Measurements from ENCODE around the gene FAM222B. TPM values are rescaled to one million over a fixed set of nuclear protein-coding genes. Genes with fewer than 3 reads are reported as not detected.

Gene FAM222B
- total and polyA plus RNA-seq, 7 experiments from 2014 or later: 11.8 to 24.4 (median 22.3) TPM

DNA sequence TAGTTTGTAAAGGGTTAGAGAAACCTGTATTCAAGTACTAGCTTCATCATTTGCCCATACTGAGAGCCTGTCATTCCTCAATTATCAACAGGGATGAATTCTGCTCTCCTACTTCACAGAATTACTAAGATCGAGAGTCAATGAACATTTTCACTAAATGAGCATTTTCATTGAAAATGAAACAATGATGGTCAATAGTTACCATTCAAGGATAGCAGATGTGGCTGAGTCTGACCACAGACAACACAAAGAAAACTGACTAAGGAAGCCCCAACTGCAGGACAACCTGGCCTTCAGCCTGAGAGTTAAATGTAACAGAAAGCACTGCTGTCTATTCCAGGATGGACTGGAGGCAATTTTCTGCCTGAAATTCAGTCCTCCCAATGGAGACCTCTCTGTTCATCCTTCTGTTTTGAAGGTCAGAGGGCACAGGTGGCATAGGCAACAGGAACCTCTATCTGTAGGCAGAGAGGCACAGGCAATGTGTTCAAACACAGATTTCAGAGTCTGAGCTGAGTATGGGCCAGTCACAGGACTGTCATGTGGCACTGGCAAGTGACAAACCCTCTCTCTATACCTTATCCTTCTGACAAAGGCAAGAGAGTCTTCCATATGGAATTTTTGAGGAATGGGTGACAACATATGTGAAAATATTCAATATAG, 79.3 kb downstream of the FAM222B start:
- Mint-ChIP-seq H3K4me3 (no peak overlapping the region), H3K4me1 (peaks cover 4 to 15% (median 6%) of the 10 kb centered on the region in 7 donors)
- DNase-seq: no peak

DNA sequence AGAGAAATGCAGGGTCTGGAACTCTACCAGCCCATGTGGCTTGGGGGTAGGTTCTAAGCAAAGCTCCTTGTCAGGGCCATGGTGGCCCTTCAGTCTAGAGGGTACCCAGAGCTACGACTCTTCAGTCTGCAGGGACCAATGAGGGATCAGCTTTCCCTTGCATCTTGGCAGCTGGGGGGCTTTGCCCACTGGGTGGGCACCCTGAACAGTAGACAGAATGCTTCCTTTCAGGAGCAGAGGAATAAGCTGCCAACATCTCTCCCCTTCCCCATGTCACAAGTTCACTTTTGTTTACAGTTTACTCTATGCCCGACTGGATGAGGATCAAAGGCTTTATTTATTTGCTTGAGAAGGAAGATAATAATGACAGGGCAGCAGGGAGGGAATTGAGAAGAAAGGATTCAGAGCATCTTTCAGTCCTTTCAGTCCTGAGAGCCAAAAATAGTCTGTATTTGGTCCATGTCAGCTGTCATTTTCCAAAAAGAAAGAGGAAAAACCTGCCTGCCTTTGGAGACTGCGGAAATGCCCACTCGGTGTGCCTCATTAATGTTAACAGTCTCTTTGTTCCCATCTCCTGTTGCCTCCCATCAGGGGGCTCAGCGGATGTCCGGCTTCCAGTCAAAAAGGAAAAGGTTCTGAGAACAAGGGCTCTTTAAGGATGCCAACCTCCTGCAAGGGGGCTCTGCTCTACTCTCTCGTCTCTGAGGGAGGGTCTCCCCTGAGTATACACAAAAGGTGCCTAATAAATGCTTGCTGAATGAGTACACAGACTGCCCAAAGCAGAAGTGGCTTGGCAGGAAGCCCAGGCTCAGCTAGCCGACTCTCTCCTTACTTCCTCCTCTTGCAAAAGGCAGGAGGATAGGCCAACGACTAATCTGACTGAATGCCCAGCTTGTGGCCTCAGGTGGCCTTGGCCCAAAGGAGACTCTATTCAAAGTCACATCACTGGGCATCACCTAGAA, 81.7 kb downstream of the FAM222B start:
- POLR2A ChIA-PET: interaction anchor here (0.6 to 1.2 kb wide), 8 partner anchors 12 to 416 kb away, joined by 3 to 4 read pairs (median 3); partner anchors contain the start of gene FAM222B
- peaks cover 4 to 22% (median 9%) of the 10 kb centered on the region in 7 donors for H3K4me1 Mint-ChIP-seq
- Histone ChIP-seq H3K27me3 (ENCODE audit: control insufficient read depth in 2 of 2, insufficient read depth in 2 of 2, low read length in 2 of 2) (no peaks in the 10 kb centered on the region), H3K4me1 (ENCODE audit: control insufficient read depth in 2 of 2, insufficient read depth in 2 of 2, low read length in 2 of 2) (no peaks in the 10 kb centered on the region), H3K4me3 (ENCODE audit: low read length) (no peak overlapping the region), H3K36me3 (ENCODE audit: control insufficient read depth in 2 of 3, insufficient read depth in 3 of 3, low read length in 3 of 3) (peaks cover 0 to 68% (median 27%) of the 10 kb centered on the region in 3 experiments), H3K27ac (ENCODE audit: low read depth, low read length) (no peak overlapping the region), H3K9me3 (ENCODE audit: control insufficient read depth in 2 of 3, low read length in 3 of 3) (no peaks in the 10 kb centered on the region)
- H3K36me3 Mint-ChIP-seq: peaks cover 5 to 38% (median 9%) of the 10 kb centered on the region in 5 donors
- H3K4me3 Mint-ChIP-seq: no peak overlapping the region
- ATAC-seq: peak; percentile 50
- no peaks in the 10 kb centered on the region for H3K27me3 Mint-ChIP-seq
- CTCF ChIA-PET: interaction anchor here (0.6 to 4.7 kb wide), 9 partner anchors 19 to 157 kb away, joined by 3 to 54 read pairs (median 4); partner anchors contain the start of gene DHRS13
- no peak for DNase-seq
- no peak overlapping the region for H3K27ac Mint-ChIP-seq
- intact Hi-C loops (cut with micrococcal nuclease): loop anchor here in 1 of 2 donors (10.0 kb wide), 1 partner anchor 54 kb away; no protein-coding TSS in a partner anchor
- no peaks in the 10 kb centered on the region for H3K9me3 Mint-ChIP-seq

More for the DNA sequence above, 79.3 kb downstream of the FAM222B start:
- no peaks in the 10 kb centered on the region for H3K27me3 Mint-ChIP-seq
- H3K9me3 ChIP-seq (ENCODE audit: control insufficient read depth in 2 of 3, low read length in 3 of 3): no peaks in the 10 kb centered on the region
- peak overlapping the region in 3 of 9 donors; percentile 6 to 92 (median 63) for H3K27ac Mint-ChIP-seq
- peaks cover 0 to 2% (median 0%) of the 10 kb centered on the region in 11 donors for H3K9me3 Mint-ChIP-seq
- H3K27ac ChIP-seq (ENCODE audit: low read depth, low read length): no peak overlapping the region
- CTCF ChIA-PET: interaction anchor here (0.6 to 5.3 kb wide), 38 partner anchors 9 to 354 kb away, joined by 3 to 54 read pairs (median 5); partner anchors contain the start of genes DHRS13, FAM222B, FLOT2 and PHF12
- no peaks in the 10 kb centered on the region for H3K27me3 ChIP-seq (ENCODE audit: control insufficient read depth in 2 of 2, insufficient read depth in 2 of 2, low read length in 2 of 2)
- no peaks in the 10 kb centered on the region for H3K4me1 ChIP-seq (ENCODE audit: control insufficient read depth in 2 of 2, insufficient read depth in 2 of 2, low read length in 2 of 2)
- POLR2A ChIA-PET: interaction anchor here (0.6 to 2.9 kb wide), 14 partner anchors 18 to 266 kb away, joined by 3 to 15 read pairs (median 5); partner anchors contain the start of genes DHRS13, FLOT2 and RPL23A
- no peak overlapping the region for H3K4me3 ChIP-seq (ENCODE audit: low read length)
- H3K36me3 ChIP-seq (ENCODE audit: control insufficient read depth in 2 of 3, insufficient read depth in 3 of 3, low read length in 3 of 3): peaks cover 0 to 68% (median 28%) of the 10 kb centered on the region in 3 experiments
- ATAC-seq: peak; percentile 35
- intact Hi-C loops (cut with micrococcal nuclease): loop anchor here (1.0 to 10.0 kb wide), 11 partner anchors 36 to 354 kb away; partner anchors contain the start of genes DHRS13 (in 2 of the 2), FAM222B (in 2 of the 2) and FLOT2 (in 1 of the 2)
- H3K36me3 Mint-ChIP-seq: peaks cover 3 to 25% (median 4%) of the 10 kb centered on the region in 5 donors

- Histone ChIP-seq H3K27me3 (ENCODE audit: control insufficient read depth in 2 of 2, insufficient read depth in 2 of 2, low read length in 2 of 2) (no peaks in the 10 kb centered on the region), H3K4me1 (ENCODE audit: control insufficient read depth in 2 of 2, insufficient read depth in 2 of 2, low read length in 2 of 2) (no peaks in the 10 kb centered on the region), H3K27ac (ENCODE audit: low read depth, low read length) (no peak overlapping the region), H3K4me3 (ENCODE audit: low read length) (no peak overlapping the region), H3K36me3 (ENCODE audit: control insufficient read depth in 2 of 3, insufficient read depth in 3 of 3, low read length in 3 of 3) (peaks cover 0 to 55% (median 27%) of the 10 kb centered on the region in 3 experiments), H3K9me3 (ENCODE audit: control insufficient read depth in 2 of 3, low read length in 3 of 3) (no peaks in the 10 kb centered on the region)
- POLR2A ChIA-PET: no interaction called here
- H3K27ac Mint-ChIP-seq: peak overlapping the region in 1 of 9 donors; percentile 30
- DNase-seq: no peak
- ATAC-seq: no peak
- H3K9me3 Mint-ChIP-seq: no peaks in the 10 kb centered on the region
- CTCF ChIA-PET: no interaction called here
- intact Hi-C loops (cut with micrococcal nuclease): no loop called here
- no peak overlapping the region for H3K4me3 Mint-ChIP-seq
- H3K27me3 Mint-ChIP-seq: no peaks in the 10 kb centered on the region
- peaks cover 4 to 16% (median 9%) of the 10 kb centered on the region in 7 donors for H3K4me1 Mint-ChIP-seq
- peaks cover 0 to 39% (median 9%) of the 10 kb centered on the region in 5 donors for H3K36me3 Mint-ChIP-seq
These were observed 83.2 kb downstream of the FAM222B start for GRCh38 chr17:28759256-28759865.

DNA sequence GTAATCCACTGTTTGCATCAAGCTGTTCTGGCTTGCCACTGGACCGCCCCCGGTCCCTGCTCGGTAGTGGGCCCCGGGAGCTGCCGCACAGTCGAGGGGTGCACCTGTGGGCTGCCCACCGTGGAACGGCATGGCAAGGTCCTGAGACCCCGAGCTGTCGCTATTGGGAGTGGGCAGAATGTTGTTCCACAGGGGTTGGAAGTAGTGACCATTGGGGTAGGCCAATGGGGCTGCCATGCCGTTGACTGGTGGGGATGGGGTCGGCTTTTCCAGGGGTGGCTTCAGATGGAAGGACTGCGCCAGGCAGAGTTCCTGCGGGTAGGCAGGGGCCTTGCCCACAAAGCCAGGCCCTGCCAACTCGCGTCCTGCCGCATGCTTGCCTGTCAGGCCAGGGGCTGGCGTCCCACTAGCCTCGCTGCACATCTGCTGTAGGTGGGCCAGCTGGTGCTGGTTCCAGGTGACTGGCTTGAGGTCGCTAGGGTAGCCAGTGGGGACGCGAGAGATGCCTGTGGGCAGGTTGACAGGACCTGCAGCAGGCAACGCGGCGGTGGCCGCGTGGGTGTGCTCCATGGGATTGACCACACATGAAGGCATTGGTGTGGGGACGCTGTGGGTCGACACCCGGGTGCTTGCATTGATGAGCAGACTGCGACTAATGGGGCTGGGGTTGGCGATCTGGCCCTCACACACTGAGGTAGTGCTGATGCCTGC, 84.0 kb downstream of the FAM222B start:
- ATAC-seq (no peak), DNase-seq (no peak)
- no peak overlapping the region for H3K4me3 Mint-ChIP-seq
- H3K27ac Mint-ChIP-seq: peak overlapping the region in 1 of 9 donors; percentile 30
- peaks cover 0 to 35% (median 9%) of the 10 kb centered on the region in 5 donors for H3K36me3 Mint-ChIP-seq
- no peaks in the 10 kb centered on the region for H3K4me1 ChIP-seq (ENCODE audit: control insufficient read depth in 2 of 2, insufficient read depth in 2 of 2, low read length in 2 of 2)
- H3K4me3 ChIP-seq (ENCODE audit: low read length): no peak overlapping the region
- intact Hi-C loops (cut with micrococcal nuclease): no loop called here
- ChIA-PET CTCF (interaction anchor here (2.1 kb wide), 1 partner anchor 32 kb away, joined by 7 read pairs; the partner anchor contains the start of gene TLCD1), POLR2A (no interaction called here)
- H3K4me1 Mint-ChIP-seq: peaks cover 0 to 13% (median 5%) of the 10 kb centered on the region in 7 donors
- H3K9me3 Mint-ChIP-seq: no peaks in the 10 kb centered on the region
- no peak overlapping the region for H3K27ac ChIP-seq (ENCODE audit: low read depth, low read length)
- H3K27me3 Mint-ChIP-seq: no peaks in the 10 kb centered on the region
- H3K36me3 ChIP-seq (ENCODE audit: control insufficient read depth in 2 of 3, insufficient read depth in 3 of 3, low read length in 3 of 3): peaks cover 0 to 55% (median 27%) of the 10 kb centered on the region in 3 experiments
- H3K27me3 ChIP-seq (ENCODE audit: control insufficient read depth in 2 of 2, insufficient read depth in 2 of 2, low read length in 2 of 2): no peaks in the 10 kb centered on the region
- H3K9me3 ChIP-seq (ENCODE audit: control insufficient read depth in 2 of 3, low read length in 3 of 3): no peaks in the 10 kb centered on the region

DNA sequence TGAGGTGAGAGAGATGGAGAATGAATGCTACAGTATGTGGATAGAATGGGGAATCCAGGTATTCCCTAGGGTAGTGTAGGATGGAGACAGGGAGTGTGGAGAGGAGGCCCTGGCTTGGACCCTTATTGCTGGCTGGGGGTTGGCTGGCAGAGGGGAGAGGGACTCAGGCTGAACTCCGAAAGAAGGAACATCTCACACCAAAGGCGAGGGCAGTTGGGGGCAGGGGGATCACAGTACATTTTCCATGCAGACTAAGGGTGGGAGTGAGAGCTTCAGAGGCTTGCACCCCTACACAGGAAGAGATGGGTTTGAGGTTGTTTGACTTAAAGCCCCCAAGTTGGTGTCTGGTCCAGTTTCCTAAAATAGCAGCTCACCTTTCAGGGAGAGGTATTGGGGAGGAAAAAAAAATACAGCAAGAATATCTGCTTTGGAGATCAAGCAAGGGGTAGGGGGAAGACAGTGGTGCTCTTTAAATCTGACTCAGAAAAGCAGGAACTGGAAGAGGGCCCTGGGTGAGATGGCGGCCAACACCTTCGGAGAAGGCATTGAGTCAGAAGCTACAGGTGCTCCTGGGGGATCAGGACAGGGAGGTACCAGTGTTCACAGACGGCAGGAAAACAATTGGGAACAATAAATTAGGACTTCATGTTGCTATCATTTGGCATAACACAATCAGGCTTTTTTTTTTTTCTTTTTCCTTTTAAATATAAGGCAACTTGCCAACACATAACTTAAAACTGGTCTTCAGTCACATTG, 86.4 kb downstream of the FAM222B start:
- Histone ChIP-seq H3K36me3 (ENCODE audit: control insufficient read depth in 2 of 3, insufficient read depth in 3 of 3, low read length in 3 of 3) (peaks cover 0 to 41% (median 21%) of the 10 kb centered on the region in 3 experiments), H3K4me3 (ENCODE audit: low read length) (no peak overlapping the region), H3K9me3 (ENCODE audit: control insufficient read depth in 2 of 3, low read length in 3 of 3) (no peaks in the 10 kb centered on the region), H3K27me3 (ENCODE audit: control insufficient read depth in 2 of 2, insufficient read depth in 2 of 2, low read length in 2 of 2) (no peaks in the 10 kb centered on the region), H3K27ac (ENCODE audit: low read depth, low read length) (no peak overlapping the region), H3K4me1 (ENCODE audit: control insufficient read depth in 2 of 2, insufficient read depth in 2 of 2, low read length in 2 of 2) (no peaks in the 10 kb centered on the region)
- intact Hi-C loops (cut with micrococcal nuclease): no loop called here
- no peak for ATAC-seq
- no peak for DNase-seq
- Mint-ChIP-seq H3K4me1 (peaks cover 0 to 14% (median 4%) of the 10 kb centered on the region in 7 donors), H3K27ac (peak overlapping the region in 6 of 9 donors; percentile 26 to 79 (median 50)), H3K4me3 (no peak overlapping the region), H3K36me3 (peaks cover 0 to 27% (median 9%) of the 10 kb centered on the region in 5 donors), H3K9me3 (no peaks in the 10 kb centered on the region), H3K27me3 (no peaks in the 10 kb centered on the region)
- ChIA-PET POLR2A (interaction anchor here (0.5 to 1.6 kb wide), 2 partner anchors 29 to 45 kb away, joined by 3 to 7 read pairs; no protein-coding TSS in a partner anchor), CTCF (interaction anchor here (0.7 to 2.1 kb wide), 2 partner anchors 29 to 123 kb away, joined by 3 to 7 read pairs; partner anchors contain the start of gene TLCD1)

Measured in naive thymus-derived CD4-positive, alpha-beta T cell (primary cell).